ENCODE measurements around the gene DPH1.

The DPH1 gene

DNA sequence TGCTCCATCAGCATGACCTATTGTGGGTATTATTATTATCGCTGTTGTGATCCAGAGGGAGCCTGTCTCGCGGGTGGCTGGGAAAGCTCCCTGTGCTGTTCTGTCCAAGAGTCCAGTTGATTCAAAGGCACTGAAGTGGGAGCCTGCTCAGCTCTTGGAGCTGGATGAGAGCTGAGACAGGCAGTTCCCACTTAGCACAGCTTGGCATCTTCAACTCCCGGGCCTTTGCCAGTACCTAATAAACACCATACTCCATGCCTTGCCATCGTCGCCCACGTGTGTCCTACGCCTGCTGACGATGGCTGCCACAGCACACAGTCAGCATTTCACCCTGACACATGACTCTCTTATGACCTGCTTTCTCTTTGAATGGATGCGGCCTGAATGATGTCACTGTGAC, 37.4 kb upstream of the DPH1 start:
- no peak overlapping the region for H3K4me3 ChIP-seq (ENCODE audit: low read depth, low read length)
- TF ChIP-seq, protein P1, sequence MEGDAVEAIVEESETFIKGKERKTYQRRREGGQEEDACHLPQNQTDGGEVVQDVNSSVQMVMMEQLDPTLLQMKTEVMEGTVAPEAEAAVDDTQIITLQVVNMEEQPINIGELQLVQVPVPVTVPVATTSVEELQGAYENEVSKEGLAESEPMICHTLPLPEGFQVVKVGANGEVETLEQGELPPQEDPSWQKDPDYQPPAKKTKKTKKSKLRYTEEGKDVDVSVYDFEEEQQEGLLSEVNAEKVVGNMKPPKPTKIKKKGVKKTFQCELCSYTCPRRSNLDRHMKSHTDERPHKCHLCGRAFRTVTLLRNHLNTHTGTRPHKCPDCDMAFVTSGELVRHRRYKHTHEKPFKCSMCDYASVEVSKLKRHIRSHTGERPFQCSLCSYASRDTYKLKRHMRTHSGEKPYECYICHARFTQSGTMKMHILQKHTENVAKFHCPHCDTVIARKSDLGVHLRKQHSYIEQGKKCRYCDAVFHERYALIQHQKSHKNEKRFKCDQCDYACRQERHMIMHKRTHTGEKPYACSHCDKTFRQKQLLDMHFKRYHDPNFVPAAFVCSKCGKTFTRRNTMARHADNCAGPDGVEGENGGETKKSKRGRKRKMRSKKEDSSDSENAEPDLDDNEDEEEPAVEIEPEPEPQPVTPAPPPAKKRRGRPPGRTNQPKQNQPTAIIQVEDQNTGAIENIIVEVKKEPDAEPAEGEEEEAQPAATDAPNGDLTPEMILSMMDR (IDR thresholded peaks at IDR 0.05; ENCODE audit: low read depth, low read length), result no peak

DNA sequence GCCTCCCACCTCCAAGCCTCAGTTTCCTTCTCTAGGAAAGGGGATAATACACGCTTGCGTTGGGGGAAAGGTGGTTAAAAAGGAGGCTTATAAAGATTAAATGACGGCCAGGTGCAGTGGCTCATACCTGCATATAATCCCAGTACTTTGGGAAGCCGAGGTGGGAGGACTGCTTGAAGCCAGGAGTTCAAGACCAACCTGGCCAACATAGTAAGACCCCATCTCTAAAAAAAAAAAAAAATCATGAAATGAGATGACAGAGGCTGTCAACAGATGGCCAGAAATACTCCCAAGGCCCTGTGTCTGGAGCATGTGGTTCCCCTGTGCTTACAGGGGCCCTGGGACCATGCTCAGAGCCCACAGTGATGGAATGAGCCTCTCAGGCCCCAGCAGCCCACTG, 35.2 kb upstream of the DPH1 start:
- TF ChIP-seq, protein P1 (IDR thresholded peaks at IDR 0.05; ENCODE audit: low read depth, low read length), result no peak
- H3K4me3 ChIP-seq (ENCODE audit: low read depth, low read length), result no peak overlapping the region

GRCh38 chr17:1995321-1995892, 34.5 kb upstream of the DPH1 start:
- H3K4me3 ChIP-seq (ENCODE audit: low read depth, low read length), result no peak overlapping the region
- TF ChIP-seq, protein P1 (IDR thresholded peaks at IDR 0.05; ENCODE audit: low read depth, low read length), result no peak

GRCh38 chr17:1995907-1996799, 33.8 kb upstream of the DPH1 start:
- no peak overlapping the region for H3K4me3 ChIP-seq (ENCODE audit: low read depth, low read length)
- TF ChIP-seq, protein P1 (IDR thresholded peaks at IDR 0.05; ENCODE audit: low read depth, low read length), result no peak

- no peak overlapping the region for H3K4me3 ChIP-seq (ENCODE audit: low read depth, low read length)
- TF ChIP-seq, protein P1 (IDR thresholded peaks at IDR 0.05; ENCODE audit: low read depth, low read length), result no peak
These were observed 33.1 kb upstream of the DPH1 start for GRCh38 chr17:1996800-1997288.

DNA sequence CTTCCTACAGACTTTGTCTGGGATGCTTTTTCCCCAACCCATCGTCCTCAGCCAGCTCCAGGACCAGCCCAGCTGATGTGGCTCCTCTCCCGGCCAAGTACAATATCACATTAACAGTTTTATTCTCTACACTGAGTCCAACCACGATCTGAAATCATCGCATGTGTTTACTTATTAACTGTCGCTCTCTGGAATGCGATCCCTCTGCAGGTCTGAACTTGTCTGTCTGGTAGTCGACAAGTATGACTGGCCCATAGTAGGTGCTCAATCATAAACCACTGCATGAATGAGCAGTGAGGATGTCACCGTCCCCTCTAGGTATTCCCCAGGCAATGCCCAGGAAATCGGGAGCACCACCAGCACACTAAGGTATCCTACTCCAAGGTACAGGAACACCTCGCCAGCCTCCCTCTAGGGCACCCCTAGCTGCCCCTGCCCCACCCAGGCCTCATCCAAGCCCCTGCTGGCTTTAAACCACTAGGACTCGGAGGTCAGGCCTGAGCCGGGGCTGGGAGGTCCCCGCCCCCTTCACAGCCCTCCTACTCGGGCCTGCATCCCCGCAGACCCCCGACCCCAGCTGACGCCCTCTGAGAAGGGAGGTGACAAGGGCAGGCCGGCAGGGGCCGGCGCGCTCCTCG, 32.5 kb upstream of the DPH1 start:
- TF ChIP-seq, protein P1 (IDR thresholded peaks at IDR 0.05; ENCODE audit: low read depth, low read length), result no peak
- H3K4me3 ChIP-seq (ENCODE audit: low read depth, low read length), result no peak overlapping the region
